ENCODE measurements around the gene WFDC8. TPM values are rescaled to one million over a fixed set of nuclear protein-coding genes. Genes with fewer than 3 reads are reported as not detected.

WFDC8 gene
- total and polyA plus RNA-seq, 4 donors, result not detected

Small RNA genes within 50 kb of the gene (small RNA-seq; reads per million reads assigned to genes)
- gene AL031663.1 (not detected), gene HSPD1P21 (not detected), gene RNA5SP485 (not detected)

Other genes with a start within 250 kb of the WFDC8 start
- gene SDC4, start 230.9 kb downstream of the WFDC8 start, total RNA-seq, result 100 to 1,000 TPM in 1 of 2 donors, 10 to 100 TPM in 1; 54.4 to 147 TPM
- gene SDC4, start 230.9 kb downstream of the WFDC8 start, polyA plus RNA-seq, result 10 to 100 TPM; 80.6 to 86.5 TPM
- 10 to 100 TPM; 15.0 to 29.0 TPM for gene SYS1, start 216.1 kb downstream of the WFDC8 start, total RNA-seq
- 10 to 100 TPM; 27.2 to 37.8 TPM for gene SYS1, start 216.1 kb downstream of the WFDC8 start, polyA plus RNA-seq
- gene TP53TG5, start 201.0 kb downstream of the WFDC8 start, total RNA-seq, result not detected
- not detected for gene TP53TG5, start 201.0 kb downstream of the WFDC8 start, polyA plus RNA-seq
- 1 to 10 TPM; 2.1 to 3.2 TPM for gene DBNDD2, start 171.0 kb downstream of the WFDC8 start, total RNA-seq
- 1 to 10 TPM; 2.2 to 4.6 TPM for gene DBNDD2, start 171.0 kb downstream of the WFDC8 start, polyA plus RNA-seq
- 10 to 100 TPM; 14.4 to 20.7 TPM for gene PIGT, start 163.1 kb downstream of the WFDC8 start, total RNA-seq
- gene PIGT, start 163.1 kb downstream of the WFDC8 start, polyA plus RNA-seq, result 10 to 100 TPM; 47.6 to 64.5 TPM
- gene WFDC2, start 109.5 kb downstream of the WFDC8 start, total RNA-seq, result not detected
- 1 to 10 TPM; 1.3 to 1.8 TPM for gene WFDC2, start 109.5 kb downstream of the WFDC8 start, polyA plus RNA-seq
- gene SPINT3, start 63.7 kb downstream of the WFDC8 start, total RNA-seq, result not detected
- not detected for gene SPINT3, start 63.7 kb downstream of the WFDC8 start, polyA plus RNA-seq
- not detected for gene WFDC6, start 39.8 kb downstream of the WFDC8 start, total RNA-seq
- gene WFDC6, start 39.8 kb downstream of the WFDC8 start, polyA plus RNA-seq, result not detected
- gene EPPIN, start 31.9 kb downstream of the WFDC8 start, total RNA-seq, result not detected
- gene EPPIN, start 31.9 kb downstream of the WFDC8 start, polyA plus RNA-seq, result not detected
- gene WFDC10A, start 50.5 kb upstream of the WFDC8 start, total RNA-seq, result not detected
- not detected for gene WFDC10A, start 50.5 kb upstream of the WFDC8 start, polyA plus RNA-seq
- gene WFDC9, start 52.0 kb upstream of the WFDC8 start, total RNA-seq, result not detected
- not detected for gene WFDC9, start 52.0 kb upstream of the WFDC8 start, polyA plus RNA-seq
- not detected for gene WFDC11, start 91.0 kb upstream of the WFDC8 start, total RNA-seq
- not detected for gene WFDC11, start 91.0 kb upstream of the WFDC8 start, polyA plus RNA-seq
- gene WFDC13, start 122.8 kb upstream of the WFDC8 start, total RNA-seq, result not detected
- not detected for gene WFDC13, start 122.8 kb upstream of the WFDC8 start, polyA plus RNA-seq
- gene WFDC10B, start 125.7 kb upstream of the WFDC8 start, total RNA-seq, result not detected
- gene WFDC10B, start 125.7 kb upstream of the WFDC8 start, polyA plus RNA-seq, result not detected
- gene SPINT4, start 143.1 kb upstream of the WFDC8 start, total RNA-seq, result not detected
- gene SPINT4, start 143.1 kb upstream of the WFDC8 start, polyA plus RNA-seq, result not detected
- not detected for gene WFDC3, start 212.6 kb upstream of the WFDC8 start, total RNA-seq
- under 1 TPM in 1 of 2 donors, not detected in 1; 0.28 TPM for gene WFDC3, start 212.6 kb upstream of the WFDC8 start, polyA plus RNA-seq
- 1 to 10 TPM; 6.3 to 9.4 TPM for gene DNTTIP1, start 212.7 kb upstream of the WFDC8 start, total RNA-seq
- gene DNTTIP1, start 212.7 kb upstream of the WFDC8 start, polyA plus RNA-seq, result 10 to 100 TPM in 1 of 2 donors, 1 to 10 TPM in 1; 9.3 to 13.8 TPM
- 10 to 100 TPM in 1 of 2 donors, not detected in 1; 27.6 TPM for gene UBE2C, start 233.4 kb upstream of the WFDC8 start, total RNA-seq
- 1 to 10 TPM; 2.7 to 8.1 TPM for gene UBE2C, start 233.4 kb upstream of the WFDC8 start, polyA plus RNA-seq
- gene TNNC2, start 248.0 kb upstream of the WFDC8 start, total RNA-seq, result under 1 TPM in 1 of 2 donors, not detected in 1; 0.33 TPM
- under 1 TPM; 0.12 to 0.31 TPM for gene TNNC2, start 248.0 kb upstream of the WFDC8 start, polyA plus RNA-seq

Data from liver (tissue), 5 donors.